Neural cell (in vitro differentiated cells): ENCODE data around the gene SLC23A3. TPM values are rescaled to one million over a fixed set of nuclear protein-coding genes. Genes with fewer than 3 reads are reported as not detected.

Source experiments
- H2AFZ ChIP-seq: fragments of 200-600, 300-800 bp; sonication (generic), shearing (Covaris generic); 2 replicates; pipeline ENCODE4 v1.6.0; 2014; ENCODE audit warnings: low read depth, mild to moderate bottlenecking, antibody characterized with exemption, low read length, moderate library complexity
- H3F3A ChIP-seq: fragments of 200-600 bp; shearing (Covaris generic); 2 replicates; pipeline ENCODE4 v1.6.1; 2016; ENCODE audit warnings: mild to moderate bottlenecking, moderate library complexity, mixed read lengths, antibody characterized with exemption, low read length; ENCODE audit not compliant: insufficient read depth, poor library complexity, severe bottlenecking
- H3K27ac ChIP-seq: fragments of 200-600, 300-800 bp; sonication (generic), shearing (Covaris generic); 2 replicates; pipeline ENCODE4 v1.5.1; 2014; ENCODE audit warnings: mild to moderate bottlenecking, low read length, moderate library complexity
- H3K27me3 ChIP-seq: fragments of 300-800, 200-600 bp; sonication (generic), shearing (Covaris generic); 2 replicates; pipeline ENCODE4 v1.6.0; 2014; ENCODE audit warnings: mild to moderate bottlenecking, low read depth, low read length, moderate library complexity; ENCODE audit not compliant: insufficient read depth
- H3K36me3 ChIP-seq: fragments of 300-800, 200-600 bp; sonication (generic), shearing (Covaris generic); 2 replicates; pipeline ENCODE4 v1.5.1; 2014; ENCODE audit warnings: mild to moderate bottlenecking, antibody characterized with exemption, low read length, moderate library complexity; ENCODE audit not compliant: insufficient read depth
- H3K4me2 ChIP-seq: fragments of 300-800, 200-600 bp; sonication (generic), shearing (Covaris generic); 2 replicates; pipeline ENCODE4 v1.6.0; 2014; ENCODE audit warnings: mild to moderate bottlenecking, low read length
- H3K4me3 ChIP-seq: fragments of 300-800, 200-600 bp; sonication (generic), shearing (Covaris generic); 2 replicates; pipeline ENCODE4 v1.5.1; 2014; ENCODE audit warnings: mild to moderate bottlenecking, low read length, moderate library complexity
- H3K79me2 ChIP-seq: fragments of 200-600 bp; shearing (Covaris generic); replicated peaks from 2 replicates; pipeline ENCODE4 v1.6.0; 2014; ENCODE audit warnings: mild to moderate bottlenecking, low read length, moderate library complexity; ENCODE audit not compliant: insufficient read depth
- H3K9ac ChIP-seq: fragments of 300-800, 200-600 bp; sonication (generic), shearing (Covaris generic); 2 replicates; pipeline ENCODE4 v1.6.1; 2016; ENCODE audit warnings: mild to moderate bottlenecking, low read length, mixed read lengths
- H3K9me2 ChIP-seq: fragments of 200-600 bp; shearing (Covaris generic); 2 replicates; pipeline ENCODE4 v1.6.1; 2016; ENCODE audit warnings: mild to moderate bottlenecking, low read length, mixed read lengths; ENCODE audit not compliant: insufficient read depth
- H3K9me3 ChIP-seq: fragments of 200-600, 300-800 bp; sonication (generic), shearing (Covaris generic); 2 replicates; pipeline ENCODE4 v1.6.1; 2016; ENCODE audit warnings: mild to moderate bottlenecking, mixed run types, low read length, moderate library complexity, mixed read lengths
- H4K20me1 ChIP-seq: fragments of 200-600 bp; shearing (Covaris generic); 2 replicates; pipeline ENCODE4 v1.6.1; 2016; ENCODE audit warnings: mild to moderate bottlenecking, mixed run types; ENCODE audit not compliant: insufficient read depth
- EP300 ChIP-seq: fragments of 450-650 bp; conservative IDR thresholded peaks from 2 replicates; pipeline ENCODE4 v1.6.1; 2014; ENCODE audit warnings: antibody characterized with exemption, mild to moderate bottlenecking, moderate library complexity; ENCODE audit not compliant: poor library complexity, severe bottlenecking
- EZH2 ChIP-seq: fragments of 200-600, 300-800 bp; shearing (Covaris generic), sonication (generic); IDR thresholded peaks from 2 replicates; pipeline ENCODE4 v1.6.1; 2014; ENCODE audit warnings: antibody characterized with exemption, low read length, borderline replicate concordance, mild to moderate bottlenecking; ENCODE audit not compliant: insufficient read depth, poor library complexity, severe bottlenecking
- POLR2AphosphoS5 ChIP-seq: IDR thresholded peaks from 2 replicates; pipeline ENCODE4 v1.6.1; 2012
- RAD21 ChIP-seq: fragments of 450-650 bp; conservative IDR thresholded peaks from 2 replicates; pipeline ENCODE4 v1.6.1; 2014; ENCODE audit warnings: antibody characterized with exemption, mild to moderate bottlenecking, moderate library complexity
- REST ChIP-seq: IDR thresholded peaks from 2 replicates; pipeline ENCODE4 v1.6.1; 2012; ENCODE audit warnings: borderline replicate concordance
- SMC3 ChIP-seq: fragments of 450-650 bp; conservative IDR thresholded peaks from 2 replicates; pipeline ENCODE4 v1.6.1; 2014; ENCODE audit warnings: antibody characterized with exemption, mild to moderate bottlenecking, moderate library complexity; ENCODE audit not compliant: poor library complexity
- TAF1 ChIP-seq: IDR thresholded peaks from 2 replicates; pipeline ENCODE4 v1.6.1; 2012; ENCODE audit warnings: low read depth
- polyA plus RNA-seq: library from polyadenylated mRNA; depleted of rRNA; stranded (reverse); fragments of >200 nt; gene quantifications from 2 replicates; pipeline ENCODE4 v1.2.3, GENCODE V29; 2014
- TF ChIP-seq, protein P1 (sequence below): fragments of 450-650 bp; IDR thresholded peaks from 2 replicates; pipeline ENCODE4 v1.5.1; 2014; ENCODE audit warnings: antibody characterized with exemption, mild to moderate bottlenecking, moderate library complexity; ENCODE audit not compliant: poor library complexity, severe bottlenecking

SLC23A3 gene
- polyA plus RNA-seq, 1 donor from 2014 or later: 0.28 TPM

DNA sequence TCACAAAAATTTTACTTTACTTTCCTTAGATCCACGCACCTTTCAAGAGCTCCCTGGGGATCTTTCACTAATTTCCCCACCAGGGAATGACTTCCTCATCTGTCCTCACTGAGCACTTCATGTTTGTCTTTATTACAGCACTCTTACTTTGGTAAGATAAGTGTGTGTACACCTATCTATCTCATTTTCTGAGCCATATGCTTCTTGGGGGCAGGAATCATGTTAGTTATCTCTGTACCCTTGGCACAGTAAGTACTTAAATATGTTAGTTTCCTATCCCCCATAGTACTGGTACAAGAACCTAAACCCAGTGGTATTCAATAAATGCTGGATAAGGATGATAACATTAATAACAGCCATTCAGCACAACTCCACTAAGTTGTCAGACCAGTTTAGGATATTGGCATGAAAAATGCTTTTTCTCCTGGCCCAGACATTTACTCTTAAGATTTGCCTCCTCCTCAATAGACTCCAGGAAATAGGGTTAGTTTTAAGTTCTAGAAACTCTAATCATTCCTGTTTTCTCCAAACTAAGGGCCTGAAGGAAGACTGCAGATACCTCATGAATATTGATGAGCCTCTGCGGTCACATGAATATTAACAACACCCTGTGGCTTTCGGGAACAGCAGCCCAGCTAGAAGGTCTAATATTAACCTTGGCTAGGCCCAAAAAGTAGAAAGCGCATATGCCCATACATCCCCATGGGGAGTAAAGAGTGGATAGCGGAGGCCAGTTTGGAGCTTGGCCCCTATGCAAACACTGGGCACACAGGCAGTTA, 47.4 kb downstream of the SLC23A3 start:
- no peaks in the 10 kb centered on the region for H3K27me3 ChIP-seq
- no peak for TF ChIP-seq TAF1
- no peak for TF ChIP-seq RAD21
- TF ChIP-seq EP300: no peak
- no peak for TF ChIP-seq POLR2AphosphoS5
- TF ChIP-seq SMC3: no peak
- TF ChIP-seq, protein P1, sequence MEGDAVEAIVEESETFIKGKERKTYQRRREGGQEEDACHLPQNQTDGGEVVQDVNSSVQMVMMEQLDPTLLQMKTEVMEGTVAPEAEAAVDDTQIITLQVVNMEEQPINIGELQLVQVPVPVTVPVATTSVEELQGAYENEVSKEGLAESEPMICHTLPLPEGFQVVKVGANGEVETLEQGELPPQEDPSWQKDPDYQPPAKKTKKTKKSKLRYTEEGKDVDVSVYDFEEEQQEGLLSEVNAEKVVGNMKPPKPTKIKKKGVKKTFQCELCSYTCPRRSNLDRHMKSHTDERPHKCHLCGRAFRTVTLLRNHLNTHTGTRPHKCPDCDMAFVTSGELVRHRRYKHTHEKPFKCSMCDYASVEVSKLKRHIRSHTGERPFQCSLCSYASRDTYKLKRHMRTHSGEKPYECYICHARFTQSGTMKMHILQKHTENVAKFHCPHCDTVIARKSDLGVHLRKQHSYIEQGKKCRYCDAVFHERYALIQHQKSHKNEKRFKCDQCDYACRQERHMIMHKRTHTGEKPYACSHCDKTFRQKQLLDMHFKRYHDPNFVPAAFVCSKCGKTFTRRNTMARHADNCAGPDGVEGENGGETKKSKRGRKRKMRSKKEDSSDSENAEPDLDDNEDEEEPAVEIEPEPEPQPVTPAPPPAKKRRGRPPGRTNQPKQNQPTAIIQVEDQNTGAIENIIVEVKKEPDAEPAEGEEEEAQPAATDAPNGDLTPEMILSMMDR: no peak
- no peak for TF ChIP-seq EZH2
- no peak overlapping the region for H3K4me3 ChIP-seq

GRCh38 chr2:219120082-219120481, 49.7 kb downstream of the SLC23A3 start:
- H2AFZ ChIP-seq: no peak overlapping the region
- H4K20me1 ChIP-seq: no peaks in the 10 kb centered on the region
- no peaks in the 10 kb centered on the region for H3K9me2 ChIP-seq
- no peak overlapping the region for H3K9ac ChIP-seq
- no peak for TF ChIP-seq RAD21
- H3K79me2 ChIP-seq: no peaks in the 10 kb centered on the region
- H3K27ac ChIP-seq: no peak overlapping the region
- no peaks in the 10 kb centered on the region for H3K27me3 ChIP-seq
- H3F3A ChIP-seq: no peaks in the 10 kb centered on the region
- H3K9me3 ChIP-seq: no peaks in the 10 kb centered on the region
- H3K4me2 ChIP-seq: no peak overlapping the region
- no peaks in the 10 kb centered on the region for H3K36me3 ChIP-seq
- H3K4me3 ChIP-seq: no peak overlapping the region

More for the DNA sequence above, 47.4 kb downstream of the SLC23A3 start:
- H3K79me2 ChIP-seq: no peaks in the 10 kb centered on the region
- no peaks in the 10 kb centered on the region for H3K9me2 ChIP-seq
- H4K20me1 ChIP-seq: no peaks in the 10 kb centered on the region
- no peak overlapping the region for H3K9ac ChIP-seq
- H2AFZ ChIP-seq: no peak overlapping the region
- H3K36me3 ChIP-seq: no peaks in the 10 kb centered on the region
- H3K4me2 ChIP-seq: no peak overlapping the region
- H3K27ac ChIP-seq: no peak overlapping the region
- H3K9me3 ChIP-seq: no peaks in the 10 kb centered on the region
- H3F3A ChIP-seq: no peaks in the 10 kb centered on the region

GRCh38 chr2:219119422-219120043, 50.3 kb downstream of the SLC23A3 start:
- no peaks in the 10 kb centered on the region for H3K9me2 ChIP-seq
- no peak overlapping the region for H3K27ac ChIP-seq
- H3K4me3 ChIP-seq: no peak overlapping the region
- H3K36me3 ChIP-seq: no peaks in the 10 kb centered on the region
- H3K9ac ChIP-seq: no peak overlapping the region
- H3K27me3 ChIP-seq: no peaks in the 10 kb centered on the region
- TF ChIP-seq REST (no peak), EP300 (no peak), RAD21 (peak; percentile 82), SMC3 (peak; percentile 91), TAF1 (no peak), EZH2 (no peak)
- TF ChIP-seq, protein P1: peak; percentile 82
- no peaks in the 10 kb centered on the region for H4K20me1 ChIP-seq
- no peaks in the 10 kb centered on the region for H3F3A ChIP-seq
- H3K79me2 ChIP-seq: no peaks in the 10 kb centered on the region
- H2AFZ ChIP-seq: no peak overlapping the region
- no peaks in the 10 kb centered on the region for H3K9me3 ChIP-seq
- H3K4me2 ChIP-seq: no peak overlapping the region
